HepG2 (cell line): ENCODE results near the gene MYH9.
A peak's percentile ranks its signal among the peaks of the same experiment; 100 is the strongest.

ENCODE experiments used
- EP300 ChIP-seq, 3 experiments: sonication (generic) in 1 of 3; formaldehyde crosslinking in 1 of 3; IDR thresholded peaks; 2 replicates each; pipeline versions ENCODE4 v1.5.1 to v1.6.1; 2011 to 2020; ENCODE audit warnings: low read depth in 2 of 3, low read length in 2 of 3, borderline replicate concordance in 1 of 3, improper control_type of control experiment in 1 of 3, mild to moderate bottlenecking in 1 of 3, missing genetic modification reagents in 1 of 3, moderate library complexity in 1 of 3
- HOXA9 ChIP-seq: sonication (generic); formaldehyde crosslinking; IDR thresholded peaks from 2 replicates; pipeline ENCODE4 v1.8.1; 2022; ENCODE audit warnings: missing genetic modification reagents, mild to moderate bottlenecking, moderate library complexity, borderline replicate concordance
- MAF1 ChIP-seq: sonication (generic); formaldehyde crosslinking; IDR thresholded peaks from 2 replicates; pipeline ENCODE4 v1.5.0; 2020; ENCODE audit warnings: missing genetic modification reagents, borderline replicate concordance
- NFE2L1 ChIP-seq: sonication (generic); formaldehyde crosslinking; IDR thresholded peaks from 2 replicates; pipeline ENCODE4 v1.4.0; 2020; ENCODE audit warnings: missing genetic modification reagents, mild to moderate bottlenecking, borderline replicate concordance
- NFYB ChIP-seq: sonication (generic); formaldehyde crosslinking; IDR thresholded peaks from 2 replicates; pipeline ENCODE4 v1.4.0; 2020; ENCODE audit warnings: missing genetic modification reagents
- ZNF101 ChIP-seq: sonication (generic); formaldehyde crosslinking; IDR thresholded peaks from 2 replicates; pipeline ENCODE4 v1.4.0; 2020; ENCODE audit warnings: mild to moderate bottlenecking, low read depth, missing genetic modification reagents, borderline replicate concordance
- ZNF121 ChIP-seq: sonication (generic); formaldehyde crosslinking; IDR thresholded peaks from 2 replicates; pipeline ENCODE4 v1.5.0; 2020; ENCODE audit warnings: mild to moderate bottlenecking, missing genetic modification reagents
- TF ChIP-seq, protein P1 (sequence below): sonication (generic); formaldehyde crosslinking; IDR thresholded peaks from 2 replicates; pipeline ENCODE4 v1.8.0; 2022; ENCODE audit warnings: mild to moderate bottlenecking, missing genetic modification reagents, moderate library complexity
- TF ChIP-seq, protein P2 (sequence below): sonication (generic); formaldehyde crosslinking; IDR thresholded peaks from 2 replicates; pipeline ENCODE4 v1.5.0; 2020; ENCODE audit warnings: mild to moderate bottlenecking, missing genetic modification reagents, moderate library complexity
- TF ChIP-seq, protein P3 (sequence below): sonication (generic); formaldehyde crosslinking; IDR thresholded peaks from 2 replicates; pipeline ENCODE4 v1.4.0; 2020; ENCODE audit warnings: low read depth, mild to moderate bottlenecking, missing genetic modification reagents
- TF ChIP-seq, protein P4 (sequence below): sonication (generic); formaldehyde crosslinking; conservative IDR thresholded peaks from 2 replicates; pipeline ENCODE4 v1.4.0; 2020; ENCODE audit warnings: missing genetic modification reagents
- TF ChIP-seq, protein P5 (sequence below): IDR thresholded peaks from 2 replicates; pipeline ENCODE4 v1.6.1; 2012; ENCODE audit warnings: low read depth, low read length, improper control_type of control experiment
- TF ChIP-seq, protein P6 (sequence below): sonication (generic); formaldehyde crosslinking; IDR thresholded peaks from 2 replicates; pipeline ENCODE4 v1.8.1; 2023; ENCODE audit warnings: mild to moderate bottlenecking, moderate library complexity, missing genetic modification reagents

DNA sequence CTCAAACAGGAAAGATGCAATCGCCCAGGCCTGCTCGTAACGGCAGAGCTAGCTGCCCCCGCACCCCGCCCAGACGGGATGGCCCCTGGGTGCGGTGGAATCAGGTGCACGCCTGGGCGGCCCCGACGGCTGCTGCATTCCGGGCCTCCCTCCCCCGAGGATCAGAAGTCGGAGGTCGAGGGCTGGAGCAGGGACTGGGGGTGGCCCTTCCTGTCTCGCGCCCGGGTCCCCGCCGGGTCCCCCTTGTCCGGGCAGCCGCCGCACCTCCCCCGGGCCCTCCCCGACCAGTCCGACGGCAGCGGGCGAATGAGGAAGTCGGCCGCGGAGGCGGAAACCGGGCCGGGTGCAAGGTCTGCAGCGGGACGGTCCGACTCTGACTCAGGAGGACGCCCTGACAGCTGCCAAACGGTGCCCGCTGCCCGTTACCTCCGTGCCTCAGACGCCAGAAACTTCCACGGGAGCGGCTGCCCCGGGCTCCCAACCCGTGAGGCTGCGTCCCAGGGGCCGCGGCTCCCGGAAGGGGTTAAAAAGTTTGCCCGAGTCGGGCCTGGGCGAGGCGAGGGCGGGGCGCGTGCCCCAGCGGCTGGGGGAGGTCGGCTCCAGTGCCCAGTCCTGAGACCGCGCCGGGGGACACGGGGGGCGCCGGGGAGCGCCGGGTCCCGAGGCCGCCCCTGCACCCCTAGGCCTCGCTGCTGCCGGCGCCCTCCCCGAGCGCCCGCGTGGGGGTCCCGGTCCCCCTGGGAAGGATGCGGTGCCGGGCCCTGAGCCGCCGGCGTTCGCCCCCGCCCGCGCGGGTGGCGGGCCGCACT lies 663 bp downstream of the MYH9 start:
- TF ChIP-seq ZNF121 (CRISPR knock-in tag): no peak
- TF ChIP-seq, protein P1, sequence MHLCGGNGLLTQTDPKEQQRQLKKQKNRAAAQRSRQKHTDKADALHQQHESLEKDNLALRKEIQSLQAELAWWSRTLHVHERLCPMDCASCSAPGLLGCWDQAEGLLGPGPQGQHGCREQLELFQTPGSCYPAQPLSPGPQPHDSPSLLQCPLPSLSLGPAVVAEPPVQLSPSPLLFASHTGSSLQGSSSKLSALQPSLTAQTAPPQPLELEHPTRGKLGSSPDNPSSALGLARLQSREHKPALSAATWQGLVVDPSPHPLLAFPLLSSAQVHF (CRISPR knock-in tag): no peak
- no peak for TF ChIP-seq HOXA9
- TF ChIP-seq, protein P2, sequence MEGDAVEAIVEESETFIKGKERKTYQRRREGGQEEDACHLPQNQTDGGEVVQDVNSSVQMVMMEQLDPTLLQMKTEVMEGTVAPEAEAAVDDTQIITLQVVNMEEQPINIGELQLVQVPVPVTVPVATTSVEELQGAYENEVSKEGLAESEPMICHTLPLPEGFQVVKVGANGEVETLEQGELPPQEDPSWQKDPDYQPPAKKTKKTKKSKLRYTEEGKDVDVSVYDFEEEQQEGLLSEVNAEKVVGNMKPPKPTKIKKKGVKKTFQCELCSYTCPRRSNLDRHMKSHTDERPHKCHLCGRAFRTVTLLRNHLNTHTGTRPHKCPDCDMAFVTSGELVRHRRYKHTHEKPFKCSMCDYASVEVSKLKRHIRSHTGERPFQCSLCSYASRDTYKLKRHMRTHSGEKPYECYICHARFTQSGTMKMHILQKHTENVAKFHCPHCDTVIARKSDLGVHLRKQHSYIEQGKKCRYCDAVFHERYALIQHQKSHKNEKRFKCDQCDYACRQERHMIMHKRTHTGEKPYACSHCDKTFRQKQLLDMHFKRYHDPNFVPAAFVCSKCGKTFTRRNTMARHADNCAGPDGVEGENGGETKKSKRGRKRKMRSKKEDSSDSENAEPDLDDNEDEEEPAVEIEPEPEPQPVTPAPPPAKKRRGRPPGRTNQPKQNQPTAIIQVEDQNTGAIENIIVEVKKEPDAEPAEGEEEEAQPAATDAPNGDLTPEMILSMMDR: no peak
- TF ChIP-seq, protein P3, sequence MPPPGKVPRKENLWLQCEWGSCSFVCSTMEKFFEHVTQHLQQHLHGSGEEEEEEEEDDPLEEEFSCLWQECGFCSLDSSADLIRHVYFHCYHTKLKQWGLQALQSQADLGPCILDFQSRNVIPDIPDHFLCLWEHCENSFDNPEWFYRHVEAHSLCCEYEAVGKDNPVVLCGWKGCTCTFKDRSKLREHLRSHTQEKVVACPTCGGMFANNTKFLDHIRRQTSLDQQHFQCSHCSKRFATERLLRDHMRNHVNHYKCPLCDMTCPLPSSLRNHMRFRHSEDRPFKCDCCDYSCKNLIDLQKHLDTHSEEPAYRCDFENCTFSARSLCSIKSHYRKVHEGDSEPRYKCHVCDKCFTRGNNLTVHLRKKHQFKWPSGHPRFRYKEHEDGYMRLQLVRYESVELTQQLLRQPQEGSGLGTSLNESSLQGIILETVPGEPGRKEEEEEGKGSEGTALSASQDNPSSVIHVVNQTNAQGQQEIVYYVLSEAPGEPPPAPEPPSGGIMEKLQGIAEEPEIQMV: no peak
- TF ChIP-seq EP300 (IDR thresholded peaks at IDR 0.05; ENCODE audit: low read depth in 2 of 2, low read length in 2 of 2): no peak
- TF ChIP-seq EP300 (CRISPR knock-in tag; IDR thresholded peaks at IDR 0.05; ENCODE audit: borderline replicate concordance): no peak
- TF ChIP-seq, protein P4, sequence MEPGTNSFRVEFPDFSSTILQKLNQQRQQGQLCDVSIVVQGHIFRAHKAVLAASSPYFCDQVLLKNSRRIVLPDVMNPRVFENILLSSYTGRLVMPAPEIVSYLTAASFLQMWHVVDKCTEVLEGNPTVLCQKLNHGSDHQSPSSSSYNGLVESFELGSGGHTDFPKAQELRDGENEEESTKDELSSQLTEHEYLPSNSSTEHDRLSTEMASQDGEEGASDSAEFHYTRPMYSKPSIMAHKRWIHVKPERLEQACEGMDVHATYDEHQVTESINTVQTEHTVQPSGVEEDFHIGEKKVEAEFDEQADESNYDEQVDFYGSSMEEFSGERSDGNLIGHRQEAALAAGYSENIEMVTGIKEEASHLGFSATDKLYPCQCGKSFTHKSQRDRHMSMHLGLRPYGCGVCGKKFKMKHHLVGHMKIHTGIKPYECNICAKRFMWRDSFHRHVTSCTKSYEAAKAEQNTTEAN (CRISPR knock-in tag): no peak; the same call in 1 of the 2 replicates
- TF ChIP-seq MAF1: no peak
- TF ChIP-seq, protein P5, sequence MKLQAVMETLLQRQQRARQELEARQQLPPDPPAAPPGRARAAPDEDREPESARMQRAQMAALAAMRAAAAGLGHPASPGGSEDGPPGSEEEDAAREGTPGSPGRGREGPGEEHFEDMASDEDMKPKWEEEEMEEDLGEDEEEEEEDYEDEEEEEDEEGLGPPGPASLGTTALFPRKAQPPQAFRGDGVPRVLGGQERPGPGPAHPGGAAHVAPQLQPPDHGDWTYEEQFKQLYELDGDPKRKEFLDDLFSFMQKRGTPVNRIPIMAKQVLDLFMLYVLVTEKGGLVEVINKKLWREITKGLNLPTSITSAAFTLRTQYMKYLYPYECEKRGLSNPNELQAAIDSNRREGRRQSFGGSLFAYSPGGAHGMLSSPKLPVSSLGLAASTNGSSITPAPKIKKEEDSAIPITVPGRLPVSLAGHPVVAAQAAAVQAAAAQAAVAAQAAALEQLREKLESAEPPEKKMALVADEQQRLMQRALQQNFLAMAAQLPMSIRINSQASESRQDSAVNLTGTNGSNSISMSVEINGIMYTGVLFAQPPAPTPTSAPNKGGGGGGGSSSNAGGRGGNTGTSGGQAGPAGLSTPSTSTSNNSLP: no peak
- peak; percentile 23; the same call in 1 of the 2 replicates for TF ChIP-seq NFYB (CRISPR knock-in tag)
- no peak for TF ChIP-seq ZNF101 (CRISPR knock-in tag)
- TF ChIP-seq NFE2L1: no peak
- TF ChIP-seq, protein P6, sequence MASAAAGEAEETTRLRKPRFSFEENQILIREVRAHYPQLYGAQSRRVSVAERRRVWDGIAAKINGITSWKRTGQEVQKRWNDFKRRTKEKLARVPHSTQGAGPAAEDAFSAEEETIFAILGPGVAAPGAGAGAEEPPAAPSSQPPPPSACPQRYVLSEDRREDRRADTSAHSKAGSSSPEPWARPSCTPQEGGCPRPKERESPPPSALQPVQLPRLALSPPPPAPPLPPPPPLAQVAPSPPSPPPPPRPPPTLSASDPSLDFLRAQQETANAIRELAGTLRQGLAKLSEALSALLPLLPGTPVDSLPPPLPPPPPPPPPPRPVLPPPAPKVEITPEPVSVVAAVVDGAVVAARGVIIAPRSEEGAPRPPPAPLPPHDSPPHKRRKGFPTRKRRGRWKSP: no peak
